ENCODE data around the gene VPS13D.
A peak's percentile ranks its signal among the peaks of the same experiment; 100 is the strongest.

The VPS13D gene

DNA sequence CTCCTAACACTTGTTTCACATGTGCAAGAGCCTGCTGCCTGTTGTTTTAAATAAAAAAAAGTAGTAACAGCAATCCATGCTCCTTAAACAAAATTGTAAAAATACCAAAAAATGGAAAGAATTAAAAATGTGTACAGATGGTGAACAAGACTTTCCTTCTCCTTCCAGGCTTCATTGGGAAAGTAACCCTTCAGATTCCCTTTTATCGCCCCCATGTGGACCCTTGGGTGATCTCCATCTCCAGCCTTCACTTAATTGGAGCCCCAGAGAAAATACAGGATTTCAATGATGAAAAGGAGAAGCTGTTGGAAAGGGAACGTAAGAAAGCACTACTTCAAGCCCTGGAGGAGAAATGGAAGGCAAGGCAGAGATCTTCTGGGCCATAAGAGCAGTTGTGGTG, 14.2 kb downstream of the VPS13D start:
- peak; percentile 26 for DNase-seq

- DNase-seq = no peak
Observed at GRCh38 chr1:12244585-12244984, 14.8 kb downstream of the VPS13D start.

DNA sequence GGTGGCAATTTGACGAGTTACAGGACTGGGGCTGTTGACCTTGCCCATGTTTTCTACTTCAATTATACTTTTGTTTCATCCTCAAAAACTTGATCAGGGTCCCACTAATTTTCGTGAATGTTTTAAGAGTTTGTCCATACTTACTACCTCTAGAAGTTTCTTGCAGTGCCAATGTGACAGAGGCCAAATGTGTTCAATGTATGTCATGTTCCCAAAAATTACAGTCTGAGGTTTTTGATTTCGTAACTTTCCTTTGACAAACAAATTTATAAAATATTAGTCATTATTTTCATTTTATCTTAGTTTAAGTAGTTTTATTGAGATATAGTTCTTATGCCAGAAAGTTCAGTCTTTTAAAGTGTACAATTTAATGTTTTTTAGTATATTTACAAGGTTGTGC, 15.3 kb downstream of the VPS13D start:
- no peak for DNase-seq

GRCh38 chr1:12245733-12246132, 15.9 kb downstream of the VPS13D start:
- DNase-seq = no peak

- DNase-seq = no peak
Observed at GRCh38 chr1:12246584-12246983, 16.8 kb downstream of the VPS13D start.

DNA sequence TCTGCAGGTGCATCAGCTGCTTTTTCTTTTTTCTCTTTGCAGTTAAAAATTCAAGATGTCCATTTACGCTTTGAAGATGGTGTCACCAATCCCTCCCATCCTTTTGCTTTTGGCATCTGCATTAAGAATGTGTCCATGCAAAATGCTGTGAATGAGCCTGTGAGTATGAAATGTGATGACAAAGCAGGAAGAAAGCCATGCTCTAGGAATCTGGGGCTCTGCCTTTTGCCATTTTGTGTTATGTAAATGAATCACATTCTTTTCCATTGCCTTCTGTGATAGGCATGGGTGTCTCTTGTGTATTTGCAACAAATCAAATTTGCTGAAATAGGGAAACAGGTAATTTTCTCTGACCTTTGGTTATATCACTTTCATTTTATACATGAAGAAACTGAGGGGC, 19.4 kb downstream of the VPS13D start:
- no peak for DNase-seq

- DNase-seq = no peak
Observed at GRCh38 chr1:12249748-12250147, 19.9 kb downstream of the VPS13D start.

DNA sequence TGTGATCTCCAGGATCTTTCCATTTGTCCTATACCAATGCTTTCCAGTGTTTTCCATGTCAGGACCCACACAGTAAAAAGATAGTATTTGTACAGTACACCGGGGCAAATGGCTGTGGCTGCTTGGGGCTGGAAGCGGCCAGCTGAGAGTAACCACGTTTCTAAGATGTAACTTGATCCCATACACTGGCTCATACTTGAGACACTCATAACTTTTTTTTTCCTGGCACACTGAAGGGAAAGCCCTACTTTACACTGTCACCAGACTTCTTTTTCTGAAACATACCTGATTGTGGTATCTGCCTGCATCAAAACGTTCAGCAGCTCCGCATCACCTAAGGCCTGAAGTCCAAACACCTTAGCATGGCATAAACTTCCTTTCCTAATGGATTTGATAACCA, 21.6 kb downstream of the VPS13D start:
- no peak for DNase-seq

- DNase-seq = no peak
Observed at GRCh38 chr1:12255913-12256312, 26.1 kb downstream of the VPS13D start.

DNA sequence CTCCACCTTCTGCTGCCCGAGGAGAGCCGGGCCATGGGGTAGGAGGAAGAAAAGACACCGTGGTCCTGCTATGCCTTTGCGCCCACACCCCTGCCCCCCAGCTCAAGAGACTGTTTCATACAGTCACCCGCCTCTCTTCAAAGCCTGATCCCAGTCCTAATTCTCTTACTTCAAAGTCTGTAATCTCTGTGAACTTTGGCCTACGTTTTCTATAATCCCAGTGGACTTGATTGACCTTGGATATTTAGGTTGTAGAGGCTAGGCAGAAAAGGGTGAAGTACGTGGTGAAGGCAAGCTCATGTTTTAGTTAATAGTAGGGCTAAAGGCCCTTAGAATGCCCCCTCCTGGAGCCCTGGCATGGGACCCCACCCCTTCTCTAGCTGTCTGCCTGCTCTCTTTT, 28.4 kb downstream of the VPS13D start:
- DNase-seq = no peak

GRCh38 chr1:12269351-12269750, 39.5 kb downstream of the VPS13D start:
- DNase-seq = no peak

- DNase-seq = no peak
Observed at GRCh38 chr1:12271033-12271432, 41.2 kb downstream of the VPS13D start.

GRCh38 chr1:12272770-12273169, 42.9 kb downstream of the VPS13D start:
- no peak for DNase-seq

DNA sequence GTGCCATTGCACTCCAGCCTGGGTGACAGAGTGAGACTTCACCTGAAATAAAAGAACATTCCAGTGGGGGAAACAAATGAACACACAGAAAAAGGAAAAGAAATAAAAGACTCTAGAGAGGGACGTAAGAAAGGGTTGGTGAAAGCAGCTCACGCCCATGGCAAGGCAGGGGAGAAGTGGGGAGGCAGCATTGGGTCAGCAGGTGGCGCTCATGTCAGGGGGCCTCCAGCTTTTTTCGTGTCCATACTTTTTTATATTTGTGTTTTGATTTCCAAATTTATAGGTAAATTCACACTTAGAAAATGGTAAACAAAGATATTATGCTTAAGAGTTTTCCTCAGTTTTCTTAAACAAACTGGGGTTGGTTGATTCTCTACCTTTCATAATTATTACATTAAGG, 45.5 kb downstream of the VPS13D start:
- DNase-seq = peak; percentile 27

- peak; percentile 26 for DNase-seq
Observed at GRCh38 chr1:12276225-12276624, 46.4 kb downstream of the VPS13D start.

- DNase-seq = no peak
Observed at GRCh38 chr1:12279003-12279402, 49.2 kb downstream of the VPS13D start.

GRCh38 chr1:12279728-12280464, 50.1 kb downstream of the VPS13D start:
- no peak for DNase-seq

DNA sequence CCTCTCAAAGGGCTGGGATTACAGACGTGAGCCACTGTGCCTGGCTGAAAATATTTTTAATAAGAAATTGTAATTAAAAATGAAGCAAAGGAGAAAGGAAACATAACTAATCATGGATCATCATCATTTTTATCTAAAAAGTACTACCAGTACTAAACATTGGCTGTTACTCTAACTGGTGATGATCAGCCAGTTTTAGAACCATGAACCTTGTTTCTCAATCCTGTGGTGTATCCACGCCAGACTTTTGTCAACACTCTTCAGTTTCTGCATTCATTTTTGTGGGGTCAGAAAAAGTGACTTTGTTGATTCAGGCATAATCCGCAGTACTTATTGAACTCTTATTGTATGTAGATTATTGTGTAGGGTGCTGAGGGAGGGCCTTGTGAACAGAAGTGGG, 52.3 kb downstream of the VPS13D start:
- DNase-seq = no peak

- no peak for DNase-seq
Observed at GRCh38 chr1:12284486-12284885, 54.7 kb downstream of the VPS13D start.

DNA sequence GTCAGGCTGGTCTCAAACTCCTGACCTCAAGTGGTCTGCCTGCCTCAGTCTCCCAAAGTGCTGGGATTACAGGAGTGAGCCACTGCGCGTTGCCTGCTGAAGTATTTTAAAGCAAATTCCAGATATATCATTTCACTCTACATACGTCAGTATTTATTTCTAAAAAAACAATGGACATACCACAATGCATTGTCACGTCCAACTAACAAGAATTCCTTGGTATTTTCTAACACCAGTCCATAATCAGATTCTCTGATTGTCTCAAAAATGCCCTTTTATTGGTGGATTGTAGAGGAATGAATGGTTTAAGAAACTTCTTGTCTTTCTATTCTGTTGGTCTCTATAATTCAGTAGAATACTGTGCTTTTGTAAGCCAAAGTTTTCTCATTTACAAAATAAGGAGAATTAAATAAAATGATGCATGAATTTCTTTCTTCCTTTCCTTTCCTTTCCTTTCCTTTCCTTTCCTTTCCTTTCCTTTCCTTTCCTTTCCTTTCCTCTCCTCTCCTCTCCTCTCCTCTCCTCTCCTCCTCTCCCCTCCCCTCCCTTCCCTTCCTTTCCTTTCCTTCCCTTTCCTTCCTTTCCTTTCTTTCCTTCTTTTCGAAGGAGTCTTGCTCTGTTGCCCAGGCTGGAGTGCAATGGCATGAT, 55.8 kb downstream of the VPS13D start:
- DNase-seq = no peak

DNA sequence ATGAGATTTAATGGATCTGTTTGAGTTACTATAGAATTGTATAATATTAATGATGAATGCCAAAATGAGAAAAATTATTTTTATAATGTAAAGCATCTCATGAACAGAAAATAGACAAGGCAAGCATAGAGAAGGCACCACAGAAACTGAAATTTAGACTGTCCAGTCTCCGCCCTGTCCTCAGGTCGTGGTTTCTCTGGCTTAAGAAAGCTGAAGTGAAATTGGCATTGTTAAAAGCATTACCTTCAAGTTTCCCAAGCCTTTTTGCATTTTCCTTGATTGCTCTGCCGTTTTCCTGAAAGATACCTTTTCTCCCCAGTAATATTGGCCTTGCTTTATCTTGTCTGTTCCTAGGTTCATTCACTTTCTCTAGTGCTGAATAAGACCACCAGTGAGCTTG, 58.0 kb downstream of the VPS13D start:
- DNase-seq = no peak

DNA sequence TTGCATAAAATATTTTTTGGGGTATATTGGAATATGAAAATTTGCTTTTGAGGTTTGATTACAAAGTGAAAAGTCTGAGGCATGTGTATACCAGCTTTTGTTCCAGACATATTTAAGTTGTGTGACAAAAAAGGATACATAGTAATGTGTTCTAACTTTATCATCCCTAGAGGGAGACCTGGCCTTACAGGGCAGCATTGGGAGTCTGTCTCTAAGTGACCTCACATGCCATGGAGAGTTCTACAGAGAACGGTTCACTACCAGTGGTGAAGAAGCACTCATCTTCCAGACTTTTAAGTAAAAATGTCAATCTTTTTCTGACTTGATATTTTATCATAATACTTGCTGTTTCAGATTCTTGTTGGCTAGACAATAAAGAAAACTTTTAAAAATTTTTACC, 61.0 kb downstream of the VPS13D start:
- no peak for DNase-seq

GRCh38 chr1:12293416-12293815, 63.6 kb downstream of the VPS13D start:
- no peak for DNase-seq

- DNase-seq = no peak
Observed at GRCh38 chr1:12294076-12294475, 64.2 kb downstream of the VPS13D start.

DNA sequence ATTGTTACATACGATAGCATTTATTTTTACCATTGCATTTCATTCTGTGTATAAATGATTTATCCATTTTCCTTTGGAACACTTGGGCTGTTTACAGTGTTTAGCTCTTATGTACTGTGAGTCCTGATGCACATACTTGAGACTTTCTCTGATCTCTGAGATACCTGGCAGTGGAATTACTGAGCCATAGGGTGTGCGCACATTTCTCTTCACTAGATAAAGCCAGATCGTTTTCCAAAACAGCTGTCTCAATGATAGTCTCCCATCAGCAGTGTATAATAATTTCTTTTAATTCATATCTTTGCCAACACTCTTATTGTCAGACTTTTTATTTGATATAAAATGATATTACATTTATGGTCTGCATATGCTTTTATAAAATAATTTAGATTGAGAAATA, 66.2 kb downstream of the VPS13D start:
- no peak for DNase-seq

Measured in CD4-positive, alpha-beta T cell treated with Interleukin-10 for 1 hour (primary cell).